Measurements from ENCODE around the gene HNF1B.

HNF1B gene

GRCh38 chr17:37664214-37664613 lies 80.6 kb downstream of the HNF1B start:
- FAIRE-seq, result no peak

- no peak for FAIRE-seq
These were observed 82.5 kb downstream of the HNF1B start for GRCh38 chr17:37662353-37662752.

DNA sequence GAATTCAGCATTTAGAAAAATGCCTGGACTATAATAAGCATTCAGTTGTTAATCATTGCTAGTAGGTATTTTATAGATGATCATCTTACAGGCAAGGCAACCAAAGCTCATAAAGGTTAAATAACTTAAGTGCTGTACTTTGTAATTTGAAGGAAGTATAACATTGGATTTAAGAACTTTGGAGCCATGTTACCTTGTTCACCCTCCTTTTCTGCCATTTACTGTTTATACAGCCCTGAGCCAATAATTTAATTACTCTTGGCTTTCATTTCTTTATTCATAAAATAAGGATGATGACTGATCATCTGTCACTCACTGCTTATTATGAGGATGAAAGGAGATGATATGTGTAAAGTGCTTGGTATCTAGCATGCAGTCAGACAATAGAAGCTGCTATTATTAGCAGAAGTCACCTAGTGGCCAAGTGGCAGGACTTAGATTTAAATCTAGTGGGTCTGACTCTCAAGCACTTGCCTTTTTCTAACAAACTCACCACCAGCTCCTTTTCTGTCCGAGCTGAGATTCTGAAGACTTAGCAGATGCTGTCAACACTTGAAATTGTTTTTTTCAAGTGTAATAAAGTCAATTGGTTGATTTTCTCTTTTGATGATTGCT lies 83.4 kb downstream of the HNF1B start:
- no peak for FAIRE-seq

- FAIRE-seq, result no peak
These were observed 84.9 kb downstream of the HNF1B start for GRCh38 chr17:37659925-37660324.

DNA sequence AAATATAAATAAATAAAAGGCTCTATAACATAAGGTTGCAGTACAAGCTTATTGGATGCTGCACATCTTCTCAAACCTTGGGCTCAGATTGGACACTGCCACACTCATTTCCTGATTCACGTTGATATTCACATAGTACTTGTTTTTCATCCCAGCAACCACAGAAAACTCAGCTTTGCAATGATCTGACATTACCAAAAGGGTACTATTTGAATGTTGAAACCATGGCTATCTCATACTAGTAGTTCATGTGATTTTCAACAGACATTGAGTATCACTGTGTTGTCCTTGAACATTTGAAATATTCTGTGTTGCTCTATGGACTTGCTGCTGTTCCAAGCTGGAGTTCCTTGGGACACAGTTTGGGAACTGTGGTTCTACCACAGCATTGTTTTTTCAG lies 87.7 kb downstream of the HNF1B start:
- FAIRE-seq, result no peak

GRCh38 chr17:37651849-37652248 lies 93.0 kb downstream of the HNF1B start:
- no peak for FAIRE-seq

- FAIRE-seq, result no peak
These were observed 94.3 kb downstream of the HNF1B start for GRCh38 chr17:37650419-37651003.

GRCh38 chr17:37648555-37648954 lies 96.3 kb downstream of the HNF1B start:
- no peak for FAIRE-seq

- FAIRE-seq, result no peak
These were observed 97.0 kb downstream of the HNF1B start for GRCh38 chr17:37647856-37648255.

DNA sequence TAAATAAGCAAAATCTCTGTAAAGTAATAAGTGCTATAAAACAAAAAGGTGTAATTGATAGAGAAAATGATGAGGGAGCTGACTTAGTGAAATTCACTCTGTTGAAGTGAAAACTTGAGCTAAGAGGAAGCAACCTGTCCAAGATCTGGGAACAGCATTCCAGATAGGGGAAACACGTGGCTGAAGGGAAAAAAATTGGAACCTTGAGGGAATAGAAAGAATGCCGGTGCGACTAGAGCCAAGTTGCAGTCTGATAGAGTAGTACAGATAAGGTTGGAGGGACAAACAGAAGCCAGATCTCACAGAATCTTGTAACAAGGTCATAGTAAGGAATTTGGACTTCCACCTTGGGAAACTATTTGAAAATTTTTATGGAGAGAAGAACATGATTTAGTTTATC lies 101.0 kb downstream of the HNF1B start:
- FAIRE-seq, result no peak

GRCh38 chr17:37643118-37643766 lies 101.6 kb downstream of the HNF1B start, which contains the start of gene DDX52:
TSS of gene DDX52 (minus strand) at chr17:37643446. CDS start at chr17:37643420, 26 bp downstream.
- no peak for FAIRE-seq

DNA sequence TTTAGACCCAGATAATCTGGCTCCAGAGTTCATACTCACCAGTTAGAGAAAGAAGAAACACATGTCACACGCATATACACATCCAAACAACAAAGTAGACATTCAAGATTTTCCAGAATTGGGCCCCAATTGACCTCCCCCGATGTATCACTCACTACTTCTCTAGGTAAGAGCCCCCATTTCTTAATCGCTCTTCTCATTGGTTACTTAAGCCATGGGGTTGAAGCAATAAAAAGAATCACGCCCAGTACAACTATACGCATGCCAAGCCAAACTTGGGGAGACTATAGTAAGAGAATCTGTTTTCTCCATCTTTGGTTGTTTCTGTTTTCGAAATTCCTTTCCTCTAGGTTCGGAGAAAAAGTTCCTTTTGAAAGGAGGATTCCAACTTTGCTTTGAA lies 102.2 kb downstream of the HNF1B start:
- FAIRE-seq, result no peak

- FAIRE-seq, result no peak
These were observed 104.8 kb downstream of the HNF1B start for GRCh38 chr17:37640015-37640414.

GRCh38 chr17:37637956-37638355 lies 106.9 kb downstream of the HNF1B start:
- FAIRE-seq, result no peak

Data from A204.1 (cell line).